Measurements from ENCODE around the gene IVD. TPM values are rescaled to one million over a fixed set of nuclear protein-coding genes. Genes with fewer than 3 reads are reported as not detected.

Gene IVD
- total RNA-seq, 6 experiments from 2014 or later = 48.5 to 69.9 (median 50.4) TPM

- Mint-ChIP-seq H3K27me3 (ENCODE audit: insufficient read depth) (peaks cover 1% of the 10 kb centered on the region; the same call in 1 of the 2 replicates), H3K9me3 (0 out of 2 replicates have a peak, but pooled peaks cover 4% of the 10 kb centered on the region), H3K4me3 (peak overlapping the region; percentile 46; the same call in 1 of the 2 replicates), H3K36me3 (ENCODE audit: low read depth) (peaks cover 9% of the 10 kb centered on the region; the same call in 1 of the 2 replicates), H3K4me1 (ENCODE audit: low read depth) (peaks cover 53% of the 10 kb centered on the region), H3K27ac (peak overlapping the region; percentile 84)
- TF ChIP-seq, protein P1, sequence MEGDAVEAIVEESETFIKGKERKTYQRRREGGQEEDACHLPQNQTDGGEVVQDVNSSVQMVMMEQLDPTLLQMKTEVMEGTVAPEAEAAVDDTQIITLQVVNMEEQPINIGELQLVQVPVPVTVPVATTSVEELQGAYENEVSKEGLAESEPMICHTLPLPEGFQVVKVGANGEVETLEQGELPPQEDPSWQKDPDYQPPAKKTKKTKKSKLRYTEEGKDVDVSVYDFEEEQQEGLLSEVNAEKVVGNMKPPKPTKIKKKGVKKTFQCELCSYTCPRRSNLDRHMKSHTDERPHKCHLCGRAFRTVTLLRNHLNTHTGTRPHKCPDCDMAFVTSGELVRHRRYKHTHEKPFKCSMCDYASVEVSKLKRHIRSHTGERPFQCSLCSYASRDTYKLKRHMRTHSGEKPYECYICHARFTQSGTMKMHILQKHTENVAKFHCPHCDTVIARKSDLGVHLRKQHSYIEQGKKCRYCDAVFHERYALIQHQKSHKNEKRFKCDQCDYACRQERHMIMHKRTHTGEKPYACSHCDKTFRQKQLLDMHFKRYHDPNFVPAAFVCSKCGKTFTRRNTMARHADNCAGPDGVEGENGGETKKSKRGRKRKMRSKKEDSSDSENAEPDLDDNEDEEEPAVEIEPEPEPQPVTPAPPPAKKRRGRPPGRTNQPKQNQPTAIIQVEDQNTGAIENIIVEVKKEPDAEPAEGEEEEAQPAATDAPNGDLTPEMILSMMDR (IDR thresholded peaks at IDR 0.05) = no peak
- DNase-seq = no peak
Measured at GRCh38 chr15:40379374-40379773, 26.2 kb upstream of the IVD start.

- TF ChIP-seq, protein P1 (IDR thresholded peaks at IDR 0.05) = no peak
- peak; percentile 95 for DNase-seq
- peaks cover 1% of the 10 kb centered on the region; the same call in 1 of the 2 replicates for H3K27me3 Mint-ChIP-seq (ENCODE audit: insufficient read depth)
- H3K27ac Mint-ChIP-seq = peak overlapping the region; percentile 84
- peaks cover 13% of the 10 kb centered on the region; the same call in 1 of the 2 replicates for H3K36me3 Mint-ChIP-seq (ENCODE audit: low read depth)
- peaks cover 58% of the 10 kb centered on the region for H3K4me1 Mint-ChIP-seq (ENCODE audit: low read depth)
- peak overlapping the region; percentile 46 for H3K4me3 Mint-ChIP-seq
- 0 out of 2 replicates have a peak, but pooled peaks cover 4% of the 10 kb centered on the region for H3K9me3 Mint-ChIP-seq
Measured at GRCh38 chr15:40379853-40380252, 25.7 kb upstream of the IVD start.

GRCh38 chr15:40380636-40381035 lies 25.0 kb upstream of the IVD start:
- H3K36me3 Mint-ChIP-seq (ENCODE audit: low read depth) = peaks cover 17% of the 10 kb centered on the region; the same call in 1 of the 2 replicates
- H3K4me3 Mint-ChIP-seq = no peak overlapping the region
- DNase-seq = no peak
- TF ChIP-seq, protein P1 (IDR thresholded peaks at IDR 0.05) = no peak
- peaks cover 65% of the 10 kb centered on the region for H3K4me1 Mint-ChIP-seq (ENCODE audit: low read depth)
- H3K27ac Mint-ChIP-seq = peak overlapping the region; percentile 40; the same call in 1 of the 2 replicates
- peaks cover 2% of the 10 kb centered on the region for H3K27me3 Mint-ChIP-seq (ENCODE audit: insufficient read depth)
- 0 out of 2 replicates have a peak, but pooled peaks cover 4% of the 10 kb centered on the region for H3K9me3 Mint-ChIP-seq

- Mint-ChIP-seq H3K4me3 (no peak overlapping the region), H3K4me1 (ENCODE audit: low read depth) (peaks cover 65% of the 10 kb centered on the region), H3K27ac (peak overlapping the region; percentile 80), H3K36me3 (ENCODE audit: low read depth) (peaks cover 20% of the 10 kb centered on the region), H3K27me3 (ENCODE audit: insufficient read depth) (peaks cover 2% of the 10 kb centered on the region), H3K9me3 (0 out of 2 replicates have a peak, but pooled peaks cover 4% of the 10 kb centered on the region)
- TF ChIP-seq, protein P1 (IDR thresholded peaks at IDR 0.05) = no peak
- no peak for DNase-seq
Measured at GRCh38 chr15:40381818-40382529, 23.6 kb upstream of the IVD start.

- Mint-ChIP-seq H3K9me3 (0 out of 2 replicates have a peak, but pooled peaks cover 4% of the 10 kb centered on the region), H3K4me3 (peak within 1 kb of the TSS; percentile 93), H3K36me3 (ENCODE audit: low read depth) (peaks cover 28% of the 10 kb centered on the region), H3K27me3 (ENCODE audit: insufficient read depth) (peaks cover 2% of the 10 kb centered on the region), H3K4me1 (ENCODE audit: low read depth) (peaks cover 57% of the 10 kb centered on the region), H3K27ac (peak within 1 kb of the TSS; percentile 80)
- peak; percentile 93 for DNase-seq
- TF ChIP-seq, protein P1 (IDR thresholded peaks at IDR 0.05) = no peak
Measured at GRCh38 chr15:40382580-40383456, 22.8 kb upstream of the IVD start, which contains the start of gene KNSTRN. KNSTRN (plus strand) TSS chr15:40382721; CDS start chr15:40382836, 115 bp downstream.

Data from HFFc6 (cell line).